ENCODE measurements around the gene CARD19.

The CARD19 gene

GRCh38 chr9:93096131-93096802 is at the start of gene CARD19:
Gene CARD19, plus strand, starts transcription at chr9:93096217. Its CDS starts 129 bp downstream, at chr9:93096346.
- H3K27ac ChIP-seq = peak within 1 kb of the TSS; percentile 80
- TF ChIP-seq ZFX (IDR thresholded peaks at IDR 0.05; ENCODE audit: borderline replicate concordance) (no peak), CTCF (IDR thresholded peaks at IDR 0.05) (no peak)

GRCh38 chr9:93048566-93049448 is 47.2 kb upstream of the CARD19 start:
- no peak overlapping the region for H3K27ac ChIP-seq
- no peak for TF ChIP-seq CTCF (IDR thresholded peaks at IDR 0.05)
- TF ChIP-seq ZFX (IDR thresholded peaks at IDR 0.05; ENCODE audit: borderline replicate concordance) = no peak

GRCh38 chr9:93049491-93049890 is 46.5 kb upstream of the CARD19 start:
- H3K27ac ChIP-seq = no peak overlapping the region
- no peak for TF ChIP-seq ZFX (IDR thresholded peaks at IDR 0.05; ENCODE audit: borderline replicate concordance)
- TF ChIP-seq CTCF (IDR thresholded peaks at IDR 0.05) = no peak

- H3K27ac ChIP-seq = no peak overlapping the region
- TF ChIP-seq ZFX (IDR thresholded peaks at IDR 0.05; ENCODE audit: borderline replicate concordance) = no peak
- no peak for TF ChIP-seq CTCF (IDR thresholded peaks at IDR 0.05)
Observed at GRCh38 chr9:93050231-93050630, 45.8 kb upstream of the CARD19 start.

- H3K27ac ChIP-seq = no peak overlapping the region
- TF ChIP-seq CTCF (IDR thresholded peaks at IDR 0.05) (no peak), ZFX (IDR thresholded peaks at IDR 0.05; ENCODE audit: borderline replicate concordance) (no peak)
Observed at GRCh38 chr9:93051680-93052089, 44.3 kb upstream of the CARD19 start.

- H3K27ac ChIP-seq = no peak overlapping the region
- TF ChIP-seq CTCF (IDR thresholded peaks at IDR 0.05) (no peak), ZFX (IDR thresholded peaks at IDR 0.05; ENCODE audit: borderline replicate concordance) (no peak)
Observed at GRCh38 chr9:93052791-93053540, 43.1 kb upstream of the CARD19 start.
